ENCODE measurements around the gene RNF224.

- TF ChIP-seq TAF1 (IDR thresholded peaks at IDR 0.05; ENCODE audit: low read depth, low read length) (no peak), POLR2A (IDR thresholded peaks at IDR 0.05; ENCODE audit: low read depth, low read length) (no peak), POLR2AphosphoS5 (IDR thresholded peaks at IDR 0.05; ENCODE audit: low read depth, low read length) (no peak), POU2F2 (IDR thresholded peaks at IDR 0.05; ENCODE audit: low read depth, low read length) (no peak), PAX5 (IDR thresholded peaks at IDR 0.05; ENCODE audit: insufficient read depth, low read length, severe bottlenecking) (no peak), SPI1 (IDR thresholded peaks at IDR 0.05; ENCODE audit: low read depth, low read length) (no peak)
These were observed 39.9 kb upstream of the RNF224 start for GRCh38 chr9:137187386-137187785.
